GM12873 (cell line): ENCODE data around the gene BOLA1.

Experiments
- CTCF ChIP-seq: IDR thresholded peaks from 2 replicates; pipeline ENCODE4 v1.5.1; 2012; ENCODE audit warnings: low read depth, mild to moderate bottlenecking, moderate library complexity, low read length, control low read depth; ENCODE audit not compliant: insufficient read depth; ENCODE audit errors: missing control alignments

BOLA1 gene

GRCh38 chr1:149936992-149937705 is 37.8 kb downstream of the BOLA1 start:
- no peak for TF ChIP-seq CTCF

GRCh38 chr1:149937759-149938158 is 38.4 kb downstream of the BOLA1 start:
- TF ChIP-seq CTCF = no peak

GRCh38 chr1:149940427-149940826 is 41.1 kb downstream of the BOLA1 start:
- TF ChIP-seq CTCF = no peak

GRCh38 chr1:149942207-149942606 is 42.8 kb downstream of the BOLA1 start:
- no peak for TF ChIP-seq CTCF

DNA sequence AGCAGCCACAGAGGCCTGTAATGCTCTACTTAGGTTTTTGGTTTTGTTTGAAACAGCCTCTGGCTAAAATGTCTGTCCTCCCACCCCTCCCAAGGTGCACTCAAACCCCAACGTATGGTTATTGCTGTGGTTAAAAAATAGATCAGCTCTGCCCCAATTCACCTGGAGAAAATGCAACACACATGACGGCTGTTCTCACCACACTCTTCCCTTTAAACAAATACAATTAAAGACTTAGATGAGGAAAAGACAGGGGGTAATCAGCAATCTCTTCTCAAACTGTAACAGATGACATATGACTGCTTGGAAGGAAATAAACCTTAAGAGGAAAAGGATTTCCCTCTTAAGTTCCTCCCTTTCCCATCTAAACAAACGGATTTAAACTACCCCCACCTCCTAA is 43.5 kb downstream of the BOLA1 start:
- TF ChIP-seq CTCF = no peak

- TF ChIP-seq CTCF = no peak
Measured at GRCh38 chr1:149945206-149945605, 45.8 kb downstream of the BOLA1 start.

DNA sequence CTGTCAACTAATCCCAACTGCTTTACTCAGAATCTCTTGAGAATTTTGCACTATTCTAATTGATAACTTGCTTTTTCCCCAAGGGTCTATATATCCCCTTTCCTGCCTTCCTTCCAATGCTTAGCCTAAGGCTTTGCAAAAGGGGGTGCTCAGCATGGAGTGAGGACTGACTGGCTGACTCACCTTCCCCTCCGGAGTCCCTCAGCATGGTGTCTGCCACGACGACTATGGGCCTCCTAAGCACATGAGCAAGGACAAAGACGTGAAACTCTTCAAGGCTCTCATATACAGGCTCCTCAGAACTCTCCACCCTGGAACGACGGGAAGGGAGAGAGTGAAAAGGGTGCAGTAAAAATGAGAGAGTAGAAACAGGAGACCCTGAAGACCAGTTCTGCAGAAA is 50.5 kb downstream of the BOLA1 start:
- TF ChIP-seq CTCF = no peak
